DND-41 (cell line): ENCODE measurements around the gene NDUFAF3.

Experiments
- ATAC-seq: fragments of 200-7000 bp; cut with Tn5 transposase; 3 replicates; pipeline ENCODE4 v1.9.1; 2021; ENCODE audit warnings: low read depth; ENCODE audit not compliant: insufficient read depth
- DNase-seq: peaks from one replicate; pipeline ENCODE4 v3.0.0-alpha.2; 2020
- H2AFZ ChIP-seq: 2 replicates; pipeline ENCODE4 v1.6.0; 2012; ENCODE audit warnings: low read depth, low read length
- H3K27ac ChIP-seq: 2 replicates; pipeline ENCODE4 v1.5.1; 2012; ENCODE audit warnings: low read length, inconsistent platforms
- H3K27me3 ChIP-seq: fragments of 200-600 bp; sonication (generic); 2 replicates; pipeline ENCODE4 v1.6.0; 2012; ENCODE audit warnings: low read length, mild to moderate bottlenecking, inconsistent platforms; ENCODE audit not compliant: insufficient read depth, poor library complexity
- H3K36me3 ChIP-seq: 2 replicates; pipeline ENCODE4 v1.5.1; 2012; ENCODE audit warnings: low read length, inconsistent platforms; ENCODE audit not compliant: insufficient read depth
- H3K4me1 ChIP-seq: 2 replicates; pipeline ENCODE4 v1.5.1; 2012; ENCODE audit warnings: mild to moderate bottlenecking, low read length; ENCODE audit not compliant: insufficient read depth
- H3K4me2 ChIP-seq: 2 replicates; pipeline ENCODE4 v1.6.0; 2012; ENCODE audit warnings: mild to moderate bottlenecking, moderate library complexity, low read length, inconsistent platforms; ENCODE audit not compliant: insufficient read depth
- H3K4me3 ChIP-seq, 2 experiments: fragments of 200-600 bp in 1 of 2; shearing (Covaris generic) in 1 of 2; 2 replicates each; pipeline ENCODE4 v1.5.1; 2012 to 2016; ENCODE audit warnings: inconsistent platforms in 2 of 2, low read length in 2 of 2, mild to moderate bottlenecking in 2 of 2, low read depth in 1 of 2, moderate library complexity in 1 of 2
- H3K79me2 ChIP-seq: 2 replicates; pipeline ENCODE4 v1.6.0; 2012; ENCODE audit warnings: low read length, inconsistent platforms; ENCODE audit not compliant: insufficient read depth
- H3K9ac ChIP-seq: 2 replicates; pipeline ENCODE4 v1.6.0; 2012; ENCODE audit warnings: low read depth, mild to moderate bottlenecking, inconsistent platforms, low read length, moderate library complexity
- H3K9me3 ChIP-seq: 2 replicates; pipeline ENCODE4 v1.5.1; 2012; ENCODE audit warnings: low read length, moderate library complexity, mild to moderate bottlenecking, inconsistent platforms; ENCODE audit not compliant: insufficient read depth, severe bottlenecking
- H4K20me1 ChIP-seq: 2 replicates; pipeline ENCODE4 v1.6.0; 2012; ENCODE audit warnings: low read length; ENCODE audit not compliant: insufficient read depth
- CTCF ChIP-seq: IDR thresholded peaks from 2 replicates; pipeline ENCODE4 v1.5.1; 2012; ENCODE audit warnings: borderline replicate concordance, low read length, moderate library complexity, mild to moderate bottlenecking; ENCODE audit not compliant: poor library complexity, severe bottlenecking; ENCODE audit errors: extremely low read depth
- EZH2 ChIP-seq: IDR thresholded peaks from 3 replicates; pipeline ENCODE4 v1.6.1; 2012; ENCODE audit warnings: borderline replicate concordance, low read depth, mild to moderate bottlenecking, moderate library complexity, low read length, inconsistent platforms; ENCODE audit not compliant: severe bottlenecking

The NDUFAF3 gene

GRCh38 chr3:48984663-48985062 is 37.3 kb upstream of the NDUFAF3 start:
- Histone ChIP-seq H3K9me3 (no peaks in the 10 kb centered on the region), H3K4me2 (no peak overlapping the region), H3K4me1 (peaks cover 13% of the 10 kb centered on the region), H3K9ac (no peak overlapping the region), H3K27ac (no peak overlapping the region), H2AFZ (no peak overlapping the region), H3K79me2 (no peaks in the 10 kb centered on the region; the same call in 1 of the 2 replicates), H4K20me1 (no peaks in the 10 kb centered on the region), H3K4me3 (no peak overlapping the region), H3K27me3 (no peaks in the 10 kb centered on the region), H3K36me3 (peaks cover 50% of the 10 kb centered on the region)
- ATAC-seq (no peak), DNase-seq (no peak)
- TF ChIP-seq EZH2 (no peak), CTCF (no peak)

GRCh38 chr3:48985831-48986376 is 36.0 kb upstream of the NDUFAF3 start:
- Histone ChIP-seq H3K4me2 (no peak overlapping the region), H3K79me2 (peaks cover 8% of the 10 kb centered on the region), H3K4me1 (peaks cover 22% of the 10 kb centered on the region), H3K4me3 (no peak overlapping the region), H3K27ac (no peak overlapping the region), H3K9ac (no peak overlapping the region), H2AFZ (no peak overlapping the region), H3K36me3 (peaks cover 40% of the 10 kb centered on the region), H3K9me3 (no peaks in the 10 kb centered on the region), H4K20me1 (no peaks in the 10 kb centered on the region), H3K27me3 (no peaks in the 10 kb centered on the region)
- ATAC-seq (no peak), DNase-seq (no peak)
- no peak for TF ChIP-seq CTCF
- TF ChIP-seq EZH2, result no peak

GRCh38 chr3:48989126-48989795 is 32.7 kb upstream of the NDUFAF3 start:
- Histone ChIP-seq H3K27me3 (no peaks in the 10 kb centered on the region), H3K27ac (peak overlapping the region; percentile 72), H3K4me1 (peaks cover 35% of the 10 kb centered on the region), H3K9ac (peak overlapping the region; percentile 74), H2AFZ (peak overlapping the region; percentile 86), H3K4me3 (peak overlapping the region; percentile 43 to 62; a peak in 3 of 4 replicates), H3K36me3 (peaks cover 9% of the 10 kb centered on the region), H4K20me1 (no peaks in the 10 kb centered on the region), H3K9me3 (no peaks in the 10 kb centered on the region), H3K4me2 (peak overlapping the region; percentile 86), H3K79me2 (peaks cover 19% of the 10 kb centered on the region)
- DNase-seq, result no peak
- TF ChIP-seq EZH2 (no peak), CTCF (no peak)
- ATAC-seq, result peak; percentile 39
